ENCODE data around the gene BLOC1S4.

Gene BLOC1S4

GRCh38 chr4:6732441-6733357 lies 16.7 kb downstream of the BLOC1S4 start:
- no peak overlapping the region for H3K27ac ChIP-seq (ENCODE audit: low read depth, low read length)
- H3K4me3 ChIP-seq (ENCODE audit: low read depth in 1 of 2, low read length in 2 of 2), result no peak overlapping the region
- no peak overlapping the region for H3K9ac ChIP-seq (ENCODE audit: low read length)

DNA sequence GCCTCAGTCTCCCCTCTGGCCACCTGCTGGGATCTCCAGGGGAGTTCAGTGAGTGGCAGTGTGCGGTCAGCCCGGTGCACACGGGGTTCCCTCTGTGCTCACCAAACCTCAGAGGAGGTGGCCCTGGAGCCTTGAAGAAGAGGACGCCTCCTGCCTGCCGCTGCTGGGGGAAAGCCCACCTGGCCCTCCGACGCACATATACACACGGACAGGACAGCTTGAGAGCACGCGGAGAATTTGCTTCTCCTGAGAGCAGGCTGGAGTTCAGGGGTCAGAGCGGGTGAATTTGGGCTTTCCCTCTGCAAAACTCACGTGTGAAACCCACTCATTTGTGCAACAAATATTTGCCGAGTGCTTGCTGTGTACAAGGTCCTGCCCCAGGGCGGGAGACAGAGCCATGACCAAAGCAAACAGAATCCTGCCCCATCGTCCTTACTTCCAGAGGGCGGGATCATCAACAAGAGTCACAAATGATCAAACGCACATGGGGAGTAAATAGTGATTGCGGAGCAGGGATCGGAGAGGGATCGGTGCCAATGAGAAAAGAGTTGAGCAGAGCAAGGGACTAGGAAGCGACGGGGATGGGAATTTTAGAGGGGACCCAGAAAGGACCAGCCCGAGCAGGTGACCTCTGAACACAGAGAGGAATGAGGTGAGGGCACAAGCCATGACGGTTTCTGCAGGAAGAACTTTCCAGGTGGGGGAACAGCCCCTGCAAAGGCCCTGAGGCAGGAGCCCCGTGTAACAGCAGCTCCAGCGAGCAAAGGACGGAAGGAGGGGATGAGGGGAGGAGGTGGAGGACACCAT lies 17.6 kb downstream of the BLOC1S4 start:
- no peak overlapping the region for H3K27ac ChIP-seq (ENCODE audit: low read depth, low read length)
- no peak overlapping the region for H3K9ac ChIP-seq (ENCODE audit: low read length)
- H3K27me3 ChIP-seq (ENCODE audit: control insufficient read depth in 1 of 2, insufficient read depth in 2 of 2, low read length in 2 of 2), result no peaks in the 10 kb centered on the region
- H3K4me3 ChIP-seq (ENCODE audit: low read depth in 1 of 2, low read length in 2 of 2), result no peak overlapping the region
- no peaks in the 10 kb centered on the region for H3K9me3 ChIP-seq (ENCODE audit: low read length)
- H3K36me3 ChIP-seq (ENCODE audit: insufficient read depth, low read length), result no peaks in the 10 kb centered on the region
- no peaks in the 10 kb centered on the region for H3K4me1 ChIP-seq (ENCODE audit: insufficient read depth, low read length)

More at GRCh38 chr4:6732441-6733357, 16.7 kb downstream of the BLOC1S4 start:
- H3K4me1 ChIP-seq (ENCODE audit: insufficient read depth, low read length), result no peaks in the 10 kb centered on the region
- H3K27me3 ChIP-seq (ENCODE audit: control insufficient read depth in 1 of 2, insufficient read depth in 2 of 2, low read length in 2 of 2), result no peaks in the 10 kb centered on the region
- no peaks in the 10 kb centered on the region for H3K36me3 ChIP-seq (ENCODE audit: insufficient read depth, low read length)
- no peaks in the 10 kb centered on the region for H3K9me3 ChIP-seq (ENCODE audit: low read length)

DNA sequence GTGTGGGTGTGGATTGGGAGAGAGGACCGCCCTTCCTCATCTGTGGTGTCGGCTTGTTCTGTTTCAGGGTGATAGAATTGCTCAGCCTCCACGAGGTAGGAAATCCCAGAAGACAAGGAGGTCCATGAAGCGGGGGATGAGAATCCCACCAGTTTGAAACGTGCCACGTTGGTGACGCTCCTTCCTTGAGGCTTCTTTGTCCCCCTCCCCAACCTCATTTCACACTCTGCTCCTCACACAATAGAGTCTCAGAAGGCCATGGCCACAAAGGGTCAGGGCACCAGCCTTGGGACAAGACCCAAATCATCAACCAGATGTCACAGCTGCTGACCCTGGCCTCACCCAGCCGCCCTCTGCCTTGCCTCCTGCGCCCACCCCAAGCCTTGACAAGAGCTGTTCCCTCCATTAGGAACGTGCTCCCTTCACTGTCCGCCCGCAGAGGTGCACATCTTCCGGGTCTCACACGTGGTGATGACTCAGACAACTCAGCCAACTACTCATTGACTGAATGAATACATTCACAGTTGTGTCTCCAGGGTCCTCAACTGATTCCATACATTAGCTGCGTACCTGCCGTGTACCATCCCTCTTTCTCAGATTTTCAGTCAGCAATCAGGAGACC lies 18.3 kb downstream of the BLOC1S4 start:
- Histone ChIP-seq H3K9ac (ENCODE audit: low read length) (no peak overlapping the region), H3K27me3 (ENCODE audit: control insufficient read depth in 1 of 2, insufficient read depth in 2 of 2, low read length in 2 of 2) (no peaks in the 10 kb centered on the region), H3K27ac (ENCODE audit: low read depth, low read length) (no peak overlapping the region), H3K4me1 (ENCODE audit: insufficient read depth, low read length) (no peaks in the 10 kb centered on the region), H3K4me3 (ENCODE audit: low read depth in 1 of 2, low read length in 2 of 2) (no peak overlapping the region), H3K36me3 (ENCODE audit: insufficient read depth, low read length) (no peaks in the 10 kb centered on the region), H3K9me3 (ENCODE audit: low read length) (no peaks in the 10 kb centered on the region)

GRCh38 chr4:6739920-6740319 lies 23.9 kb downstream of the BLOC1S4 start:
- Histone ChIP-seq H3K9me3 (ENCODE audit: low read length) (no peaks in the 10 kb centered on the region), H3K9ac (ENCODE audit: low read length) (no peak overlapping the region), H3K4me1 (ENCODE audit: insufficient read depth, low read length) (no peaks in the 10 kb centered on the region), H3K4me3 (ENCODE audit: low read depth in 1 of 2, low read length in 2 of 2) (no peak overlapping the region), H3K36me3 (ENCODE audit: insufficient read depth, low read length) (no peaks in the 10 kb centered on the region), H3K27ac (ENCODE audit: low read depth, low read length) (no peak overlapping the region), H3K27me3 (ENCODE audit: control insufficient read depth in 1 of 2, insufficient read depth in 2 of 2, low read length in 2 of 2) (no peaks in the 10 kb centered on the region)

- no peak overlapping the region for H3K9ac ChIP-seq (ENCODE audit: low read length)
- no peak overlapping the region for H3K4me3 ChIP-seq (ENCODE audit: low read depth in 1 of 2, low read length in 2 of 2)
- H3K27ac ChIP-seq (ENCODE audit: low read depth, low read length), result no peak overlapping the region
- no peaks in the 10 kb centered on the region for H3K9me3 ChIP-seq (ENCODE audit: low read length)
- H3K36me3 ChIP-seq (ENCODE audit: insufficient read depth, low read length), result no peaks in the 10 kb centered on the region
- H3K4me1 ChIP-seq (ENCODE audit: insufficient read depth, low read length), result no peaks in the 10 kb centered on the region
- no peaks in the 10 kb centered on the region for H3K27me3 ChIP-seq (ENCODE audit: control insufficient read depth in 1 of 2, insufficient read depth in 2 of 2, low read length in 2 of 2)
Observed at GRCh38 chr4:6740347-6740746, 24.4 kb downstream of the BLOC1S4 start.

GRCh38 chr4:6742507-6742906 lies 26.5 kb downstream of the BLOC1S4 start:
- no peaks in the 10 kb centered on the region for H3K27me3 ChIP-seq (ENCODE audit: control insufficient read depth in 1 of 2, insufficient read depth in 2 of 2, low read length in 2 of 2)

DNA sequence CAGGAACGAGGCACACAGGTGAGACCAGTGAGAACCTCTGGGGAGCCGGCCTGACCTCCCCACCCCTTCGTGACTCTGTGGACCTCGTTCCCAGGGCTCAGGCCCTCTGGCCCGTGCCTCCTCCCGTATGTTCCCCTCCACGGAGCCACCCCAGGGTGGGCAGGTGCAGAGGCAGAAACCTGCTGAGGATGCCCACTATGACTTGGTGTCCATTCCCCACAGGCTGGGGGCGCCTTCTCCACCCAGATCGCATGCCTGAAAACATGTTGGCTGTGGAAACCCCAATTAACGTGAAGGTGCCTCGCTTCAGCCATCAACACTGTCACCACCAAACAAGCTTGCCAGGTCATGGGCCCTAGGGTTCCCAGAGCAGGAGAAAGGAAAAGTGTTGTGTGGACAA lies 27.0 kb downstream of the BLOC1S4 start:
- peaks cover 10% of the 10 kb centered on the region for H3K4me1 ChIP-seq (ENCODE audit: insufficient read depth, low read length)
- H3K4me3 ChIP-seq (ENCODE audit: low read depth in 1 of 2, low read length in 2 of 2), result no peak overlapping the region
- no peak overlapping the region for H3K9ac ChIP-seq (ENCODE audit: low read length)
- H3K9me3 ChIP-seq (ENCODE audit: low read length), result no peaks in the 10 kb centered on the region
- H3K27me3 ChIP-seq (ENCODE audit: control insufficient read depth in 1 of 2, insufficient read depth in 2 of 2, low read length in 2 of 2), result no peaks in the 10 kb centered on the region
- H3K36me3 ChIP-seq (ENCODE audit: insufficient read depth, low read length), result no peaks in the 10 kb centered on the region
- no peak overlapping the region for H3K27ac ChIP-seq (ENCODE audit: low read depth, low read length)

More at GRCh38 chr4:6742507-6742906, 26.5 kb downstream of the BLOC1S4 start:
- Histone ChIP-seq H3K9ac (ENCODE audit: low read length) (no peak overlapping the region), H3K36me3 (ENCODE audit: insufficient read depth, low read length) (no peaks in the 10 kb centered on the region), H3K27ac (ENCODE audit: low read depth, low read length) (no peak overlapping the region), H3K9me3 (ENCODE audit: low read length) (no peaks in the 10 kb centered on the region), H3K4me1 (ENCODE audit: insufficient read depth, low read length) (peaks cover 7% of the 10 kb centered on the region), H3K4me3 (ENCODE audit: low read depth in 1 of 2, low read length in 2 of 2) (no peak overlapping the region)

- no peak overlapping the region for H3K4me3 ChIP-seq (ENCODE audit: low read depth in 1 of 2, low read length in 2 of 2)
- no peak overlapping the region for H3K27ac ChIP-seq (ENCODE audit: low read depth, low read length)
- peaks cover 15% of the 10 kb centered on the region for H3K4me1 ChIP-seq (ENCODE audit: insufficient read depth, low read length)
- H3K9me3 ChIP-seq (ENCODE audit: low read length), result no peaks in the 10 kb centered on the region
- H3K9ac ChIP-seq (ENCODE audit: low read length), result no peak overlapping the region
- no peaks in the 10 kb centered on the region for H3K36me3 ChIP-seq (ENCODE audit: insufficient read depth, low read length)
- H3K27me3 ChIP-seq (ENCODE audit: control insufficient read depth in 1 of 2, insufficient read depth in 2 of 2, low read length in 2 of 2), result no peaks in the 10 kb centered on the region
Observed at GRCh38 chr4:6746721-6747293, 30.8 kb downstream of the BLOC1S4 start.

DNA sequence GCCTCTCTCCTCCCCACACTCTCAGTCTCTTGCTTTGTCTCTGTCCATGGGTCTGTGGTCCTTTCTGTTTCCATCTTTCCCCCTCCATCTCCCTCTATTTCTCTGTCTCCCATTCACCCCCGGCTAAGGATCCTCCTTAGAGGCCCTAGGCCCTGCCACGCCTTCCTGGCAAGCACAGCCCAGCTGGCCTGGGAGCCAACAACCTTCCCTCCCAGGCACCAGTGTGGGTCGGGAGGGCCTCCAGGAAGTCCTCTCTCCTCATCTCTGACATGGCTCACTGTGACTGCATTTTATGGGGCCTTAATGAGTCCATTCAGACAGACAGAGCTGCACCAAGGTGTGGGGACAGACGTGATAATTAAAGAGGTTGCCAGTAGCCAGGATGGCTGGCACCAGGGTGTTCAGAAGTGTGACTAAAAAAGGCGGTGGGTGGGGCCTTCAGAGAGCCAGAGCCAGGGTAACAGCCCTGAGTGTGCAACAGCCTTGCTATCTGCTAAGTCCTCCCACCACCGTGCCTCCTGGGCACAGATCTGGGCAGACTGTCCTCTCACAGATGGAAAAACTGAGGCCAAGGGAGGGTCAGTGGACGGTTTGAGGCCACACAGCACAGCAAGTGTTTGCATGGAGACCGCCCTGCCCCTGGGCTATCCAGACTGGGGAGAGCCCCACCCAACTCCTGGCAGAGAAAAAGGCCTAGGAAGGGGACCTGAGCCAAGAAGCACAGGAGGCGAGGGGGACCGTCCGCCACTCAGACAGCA lies 31.5 kb downstream of the BLOC1S4 start:
- Histone ChIP-seq H3K36me3 (ENCODE audit: insufficient read depth, low read length) (no peaks in the 10 kb centered on the region), H3K9me3 (ENCODE audit: low read length) (no peaks in the 10 kb centered on the region), H3K4me1 (ENCODE audit: insufficient read depth, low read length) (peaks cover 15% of the 10 kb centered on the region), H3K27me3 (ENCODE audit: control insufficient read depth in 1 of 2, insufficient read depth in 2 of 2, low read length in 2 of 2) (no peaks in the 10 kb centered on the region), H3K9ac (ENCODE audit: low read length) (no peak overlapping the region), H3K4me3 (ENCODE audit: low read depth in 1 of 2, low read length in 2 of 2) (no peak overlapping the region), H3K27ac (ENCODE audit: low read depth, low read length) (no peak overlapping the region)

- Histone ChIP-seq H3K4me1 (ENCODE audit: insufficient read depth, low read length) (peaks cover 15% of the 10 kb centered on the region), H3K36me3 (ENCODE audit: insufficient read depth, low read length) (no peaks in the 10 kb centered on the region), H3K9ac (ENCODE audit: low read length) (no peak overlapping the region), H3K27me3 (ENCODE audit: control insufficient read depth in 1 of 2, insufficient read depth in 2 of 2, low read length in 2 of 2) (no peaks in the 10 kb centered on the region), H3K27ac (ENCODE audit: low read depth, low read length) (no peak overlapping the region), H3K9me3 (ENCODE audit: low read length) (no peaks in the 10 kb centered on the region), H3K4me3 (ENCODE audit: low read depth in 1 of 2, low read length in 2 of 2) (no peak overlapping the region)
Observed at GRCh38 chr4:6748286-6748685, 32.3 kb downstream of the BLOC1S4 start.

Measured in muscle layer of colon (tissue), 2 donors.